NB4 (cell line): Measurements from ENCODE around the gene TBC1D26.
A peak's percentile ranks its signal among the peaks of the same experiment; 100 is the strongest.
"Not testable (repeated sequence)": the region's sequence is repeated elsewhere in the genome, so short reads cannot be mapped to it uniquely, and the experiment has no call there.

Source experiments
- DNase-seq: peaks from one replicate; pipeline ENCODE4 v3.0.0; 2010; ENCODE audit warnings: low read depth
- H3K4me3 ChIP-seq: one replicate; pipeline ENCODE4 v1.5.1; 2011; ENCODE audit warnings: mild to moderate bottlenecking, low read depth, low read length, moderate library complexity
- MYC ChIP-seq: IDR thresholded peaks from 2 replicates; pipeline ENCODE4 v1.6.1; 2011; ENCODE audit warnings: low read depth, low read length
- POLR2A ChIP-seq: IDR thresholded peaks from 2 replicates; pipeline ENCODE4 v1.6.1; 2011; ENCODE audit warnings: mild to moderate bottlenecking; ENCODE audit not compliant: insufficient read length; ENCODE audit errors: extremely low read depth
- TF ChIP-seq, protein P1 (sequence below): IDR thresholded peaks from one replicate; pipeline ENCODE4 v1.5.1; 2012; ENCODE audit warnings: low read depth, low read length
- TF ChIP-seq, protein P2 (sequence below): IDR thresholded peaks from 2 replicates; pipeline ENCODE4 v1.6.1; 2011; ENCODE audit warnings: low read depth, low read length

The TBC1D26 gene

DNA sequence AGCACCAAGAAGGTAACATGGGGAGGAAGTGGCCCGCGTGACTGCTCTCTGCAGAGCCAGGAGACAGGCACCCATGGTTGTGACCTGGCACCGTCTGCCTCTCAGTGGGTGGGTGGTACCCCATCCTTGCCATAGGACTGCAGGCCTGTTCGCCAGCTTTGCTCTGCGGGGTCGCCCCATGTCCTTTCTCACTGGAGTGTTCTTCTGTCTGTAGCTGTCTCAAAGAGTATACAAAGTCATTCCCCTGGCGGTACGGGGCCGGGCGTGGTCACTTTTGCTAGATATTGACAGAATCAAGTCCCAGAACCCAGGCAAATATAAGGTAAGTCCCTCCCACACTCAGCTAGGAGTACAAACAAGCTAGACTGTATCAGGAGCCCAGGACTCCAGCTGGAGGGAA lies 6.0 kb downstream of the TBC1D26 start:
- TF ChIP-seq POLR2A (no peak), MYC (no peak)
- TF ChIP-seq, protein P1, sequence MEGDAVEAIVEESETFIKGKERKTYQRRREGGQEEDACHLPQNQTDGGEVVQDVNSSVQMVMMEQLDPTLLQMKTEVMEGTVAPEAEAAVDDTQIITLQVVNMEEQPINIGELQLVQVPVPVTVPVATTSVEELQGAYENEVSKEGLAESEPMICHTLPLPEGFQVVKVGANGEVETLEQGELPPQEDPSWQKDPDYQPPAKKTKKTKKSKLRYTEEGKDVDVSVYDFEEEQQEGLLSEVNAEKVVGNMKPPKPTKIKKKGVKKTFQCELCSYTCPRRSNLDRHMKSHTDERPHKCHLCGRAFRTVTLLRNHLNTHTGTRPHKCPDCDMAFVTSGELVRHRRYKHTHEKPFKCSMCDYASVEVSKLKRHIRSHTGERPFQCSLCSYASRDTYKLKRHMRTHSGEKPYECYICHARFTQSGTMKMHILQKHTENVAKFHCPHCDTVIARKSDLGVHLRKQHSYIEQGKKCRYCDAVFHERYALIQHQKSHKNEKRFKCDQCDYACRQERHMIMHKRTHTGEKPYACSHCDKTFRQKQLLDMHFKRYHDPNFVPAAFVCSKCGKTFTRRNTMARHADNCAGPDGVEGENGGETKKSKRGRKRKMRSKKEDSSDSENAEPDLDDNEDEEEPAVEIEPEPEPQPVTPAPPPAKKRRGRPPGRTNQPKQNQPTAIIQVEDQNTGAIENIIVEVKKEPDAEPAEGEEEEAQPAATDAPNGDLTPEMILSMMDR, result no peak
- TF ChIP-seq, protein P2, sequence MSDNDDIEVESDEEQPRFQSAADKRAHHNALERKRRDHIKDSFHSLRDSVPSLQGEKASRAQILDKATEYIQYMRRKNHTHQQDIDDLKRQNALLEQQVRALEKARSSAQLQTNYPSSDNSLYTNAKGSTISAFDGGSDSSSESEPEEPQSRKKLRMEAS, result no peak
- no peak overlapping the region for H3K4me3 ChIP-seq
- DNase-seq, result no peak

DNA sequence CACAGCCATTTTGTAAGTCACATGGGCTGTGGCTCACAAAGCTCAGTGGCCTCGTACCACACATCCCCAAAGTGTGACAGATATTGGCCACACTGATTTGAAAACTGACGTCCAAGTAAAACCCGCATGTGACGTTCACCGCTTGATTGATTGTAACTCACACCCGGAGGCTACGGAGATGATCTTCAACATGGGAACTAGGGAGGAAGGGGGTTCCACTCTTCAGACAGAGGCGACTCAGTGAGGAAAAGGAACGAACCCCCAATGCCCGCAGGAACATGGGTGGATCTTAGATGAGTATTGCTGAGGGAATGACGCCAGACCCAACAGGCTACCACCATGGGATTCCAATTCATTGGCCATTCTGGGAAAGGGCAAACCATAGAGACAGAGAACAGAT lies 7.2 kb downstream of the TBC1D26 start:
- not testable (repeated sequence) for H3K4me3 ChIP-seq, DNase-seq

DNA sequence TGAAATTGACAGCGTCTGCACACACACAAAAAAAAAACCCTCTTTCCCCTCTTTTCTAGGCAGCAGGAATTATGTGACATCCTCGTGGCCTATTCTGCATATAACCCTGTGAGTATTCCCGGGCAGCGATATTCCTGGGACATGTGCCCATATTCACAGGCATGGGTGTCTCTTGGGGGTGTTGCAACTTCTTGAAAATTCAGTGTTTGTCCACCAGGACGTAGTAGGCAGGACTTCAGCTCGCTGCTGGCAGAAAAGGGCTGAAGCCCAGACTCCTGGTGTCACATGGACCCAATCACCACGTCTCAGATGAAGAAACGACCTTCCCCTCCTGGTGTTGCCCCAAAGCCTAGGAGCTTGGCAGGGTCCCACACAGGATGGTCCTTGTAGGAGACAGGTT lies 8.0 kb downstream of the TBC1D26 start:
- not testable (repeated sequence) for DNase-seq, H3K4me3 ChIP-seq

DNA sequence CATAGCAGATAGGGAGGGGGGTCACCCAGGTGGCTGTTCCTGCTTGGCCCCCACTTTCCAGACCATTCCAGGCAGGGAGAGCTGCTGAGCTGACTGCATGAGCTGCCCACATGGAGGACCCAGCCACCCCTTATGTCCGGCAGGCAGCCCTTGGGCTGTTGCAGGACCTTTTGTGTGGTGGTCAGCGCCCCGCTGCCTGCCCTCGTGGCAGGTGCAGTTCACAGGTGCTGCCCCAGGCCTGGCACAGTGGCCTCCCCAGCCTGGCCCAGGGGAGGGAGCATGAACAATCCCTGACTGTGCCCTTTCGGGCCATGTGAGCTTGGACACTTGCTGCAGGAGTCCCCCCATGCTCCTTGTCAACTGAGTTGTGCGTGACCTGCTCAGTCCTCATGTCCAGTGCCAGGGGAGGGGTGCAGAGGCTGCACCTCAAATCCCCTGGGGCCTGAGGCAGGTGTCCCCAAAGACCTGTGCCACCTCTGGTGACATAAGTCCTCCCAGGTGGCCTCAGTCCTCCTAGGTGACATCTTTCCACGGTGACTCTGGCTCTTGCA lies 8.6 kb downstream of the TBC1D26 start:
- TF ChIP-seq, protein P2, result no peak
- TF ChIP-seq, protein P1, result no peak
- TF ChIP-seq POLR2A (no peak), MYC (no peak)
- H3K4me3 ChIP-seq, result no peak overlapping the region
- peak; percentile 38 for DNase-seq

DNA sequence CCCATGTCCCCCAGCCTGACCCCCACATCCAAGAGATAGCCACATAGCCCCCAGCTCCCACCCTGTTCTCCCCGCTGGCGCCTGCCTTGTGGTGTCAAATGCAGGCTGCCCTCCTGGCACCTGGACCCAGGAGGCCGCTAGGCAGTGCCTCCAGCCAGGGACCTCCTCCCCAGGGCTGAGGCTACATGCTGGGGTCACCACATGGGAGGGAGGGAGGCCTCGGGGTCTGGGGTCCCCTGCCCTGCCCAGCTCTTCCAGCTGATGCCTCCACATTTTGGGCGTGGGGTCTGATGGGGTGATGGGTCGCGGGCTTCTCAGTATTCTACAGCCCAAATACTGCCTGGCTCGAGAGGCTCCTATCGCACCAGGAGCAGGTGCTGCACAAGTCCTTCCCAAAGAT lies 9.5 kb downstream of the TBC1D26 start:
- no peak for DNase-seq
- TF ChIP-seq MYC, result no peak
- TF ChIP-seq POLR2A, result no peak
- TF ChIP-seq, protein P2, result no peak
- TF ChIP-seq, protein P1, result no peak
- H3K4me3 ChIP-seq, result no peak overlapping the region

DNA sequence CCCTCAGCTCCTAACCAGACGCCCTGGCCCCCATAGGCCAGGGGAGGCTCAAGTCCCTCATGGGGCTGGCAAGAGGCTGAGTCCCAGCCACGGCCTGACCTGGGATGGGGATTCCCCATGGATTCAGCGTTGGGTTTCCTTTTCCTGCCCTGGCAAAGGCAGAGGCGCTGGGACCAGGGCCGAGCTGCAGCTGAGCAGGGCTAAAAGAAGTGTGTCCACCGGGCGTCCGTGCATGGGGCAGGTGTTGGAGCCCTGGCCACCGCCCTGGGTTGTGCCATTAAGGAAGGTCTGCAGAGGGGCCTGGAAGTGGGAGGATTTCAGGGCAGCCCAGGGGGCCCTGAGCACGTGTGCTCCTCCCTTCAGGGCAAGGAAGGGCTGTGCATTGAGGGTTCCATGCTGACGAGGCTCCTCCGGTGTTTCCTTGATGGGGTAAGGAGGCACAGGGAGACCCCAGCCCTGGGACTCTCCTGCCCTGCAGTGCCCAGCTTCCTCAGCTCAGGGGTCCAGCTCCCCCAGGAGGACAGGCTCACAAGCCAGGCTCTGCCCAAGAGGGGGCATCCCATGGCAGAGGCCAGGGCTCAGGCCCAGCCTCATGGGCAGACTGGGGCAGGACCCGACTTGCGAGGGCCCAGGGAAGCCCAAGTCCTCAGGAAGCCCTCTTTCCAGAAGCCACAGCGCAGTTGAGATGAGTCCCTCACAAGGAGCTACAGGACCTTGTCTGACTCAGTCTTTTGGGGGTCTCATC lies 10.1 kb downstream of the TBC1D26 start:
- no peak for DNase-seq
- H3K4me3 ChIP-seq, result no peak overlapping the region
- no peak for TF ChIP-seq MYC
- TF ChIP-seq, protein P2, result no peak
- TF ChIP-seq POLR2A, result no peak
- TF ChIP-seq, protein P1, result no peak

DNA sequence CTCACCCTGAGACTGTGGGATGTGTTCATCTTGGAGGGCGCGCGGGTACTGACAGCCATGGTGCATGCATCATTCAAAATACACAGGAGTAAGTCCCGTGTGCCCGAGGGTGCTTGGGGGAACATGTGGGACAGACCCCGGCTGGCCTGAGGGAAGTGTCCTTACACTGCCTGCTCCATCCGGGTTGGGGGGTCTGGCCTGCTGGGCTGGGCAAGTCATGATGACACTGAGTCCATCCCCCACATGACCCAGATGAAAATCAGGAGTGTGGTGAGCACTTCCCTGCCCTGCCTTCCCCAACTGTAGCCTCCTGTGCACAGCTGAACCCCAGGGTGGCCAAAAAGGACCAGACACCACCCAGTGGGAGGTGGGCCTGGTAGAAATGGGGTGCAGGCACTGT lies 10.8 kb downstream of the TBC1D26 start:
- TF ChIP-seq, protein P2, result no peak
- TF ChIP-seq POLR2A (no peak), MYC (no peak)
- TF ChIP-seq, protein P1, result no peak
- no peak overlapping the region for H3K4me3 ChIP-seq
- DNase-seq, result no peak
